SH-SY5Y (cell line): ENCODE data around the gene NUDT12.

Source experiments
- GATA2 ChIP-seq: IDR thresholded peaks from 2 replicates; pipeline ENCODE4 v1.6.1; 2011; ENCODE audit warnings: mild to moderate bottlenecking, low read depth, low read length
- GATA3 ChIP-seq: IDR thresholded peaks from 2 replicates; pipeline ENCODE4 v1.6.1; 2011; ENCODE audit warnings: low read depth, mild to moderate bottlenecking, low read length, moderate library complexity

- no peak for TF ChIP-seq GATA2
- no peak for TF ChIP-seq GATA3
These were observed 39.3 kb downstream of the NUDT12 start for GRCh38 chr5:103523319-103523718.
